ENCODE results near the gene SLC2A13.
"Not testable (repeated sequence)": the region's sequence is repeated elsewhere in the genome, so short reads cannot be mapped to it uniquely, and the experiment has no call there.

The SLC2A13 gene

GRCh38 chr12:39780411-39780912, 325.4 kb downstream of the SLC2A13 start:
- FAIRE-seq = no peak

GRCh38 chr12:39779768-39780340, 326.0 kb downstream of the SLC2A13 start:
- no peak for DNase-seq (ENCODE audit: insufficient read length, low spot score)
- FAIRE-seq = no peak

More at GRCh38 chr12:39780411-39780912, 325.4 kb downstream of the SLC2A13 start:
- no peak for DNase-seq (ENCODE audit: insufficient read length, low spot score)

GRCh38 chr12:39777465-39777864, 328.4 kb downstream of the SLC2A13 start:
- FAIRE-seq = no peak
- no peak for DNase-seq (ENCODE audit: insufficient read length, low spot score)

GRCh38 chr12:39773266-39773665, 332.6 kb downstream of the SLC2A13 start:
- no peak for FAIRE-seq
- DNase-seq (ENCODE audit: insufficient read length, low spot score) = no peak

GRCh38 chr12:39772821-39773259, 333.0 kb downstream of the SLC2A13 start:
- FAIRE-seq = no peak
- no peak for DNase-seq (ENCODE audit: insufficient read length, low spot score)

GRCh38 chr12:39771456-39771855, 334.4 kb downstream of the SLC2A13 start:
- DNase-seq (ENCODE audit: insufficient read length, low spot score) (no peak), FAIRE-seq (no peak)

- FAIRE-seq = no peak
- DNase-seq (ENCODE audit: insufficient read length, low spot score) = no peak
Observed at GRCh38 chr12:39764944-39765560, 340.8 kb downstream of the SLC2A13 start.

GRCh38 chr12:39763890-39764169, 342.1 kb downstream of the SLC2A13 start:
- FAIRE-seq (no peak), DNase-seq (ENCODE audit: insufficient read length, low spot score) (no peak)

- FAIRE-seq (no peak), DNase-seq (ENCODE audit: insufficient read length, low spot score) (no peak)
Observed at GRCh38 chr12:39763071-39763889, 342.6 kb downstream of the SLC2A13 start.

- no peak for DNase-seq (ENCODE audit: insufficient read length, low spot score)
- FAIRE-seq = no peak
Observed at GRCh38 chr12:39755478-39755877, 350.4 kb downstream of the SLC2A13 start.

- no peak for FAIRE-seq
- DNase-seq (ENCODE audit: insufficient read length, low spot score) = no peak
Observed at GRCh38 chr12:39752482-39753137, 353.3 kb downstream of the SLC2A13 start.

GRCh38 chr12:39746151-39746550, 359.7 kb downstream of the SLC2A13 start:
- not testable (repeated sequence) for DNase-seq (ENCODE audit: insufficient read length, low spot score)

GRCh38 chr12:39743655-39744054, 362.2 kb downstream of the SLC2A13 start:
- no peak for DNase-seq (ENCODE audit: insufficient read length, low spot score)
- no peak for FAIRE-seq

More at GRCh38 chr12:39746151-39746550, 359.7 kb downstream of the SLC2A13 start:
- not testable (repeated sequence) for FAIRE-seq

GRCh38 chr12:39736406-39736805, 369.5 kb downstream of the SLC2A13 start:
- no peak for DNase-seq (ENCODE audit: insufficient read length, low spot score)
- FAIRE-seq = no peak

GRCh38 chr12:39723831-39724230, 382.1 kb downstream of the SLC2A13 start:
- DNase-seq (ENCODE audit: insufficient read length, low spot score) (no peak), FAIRE-seq (no peak)

GRCh38 chr12:39722504-39722903, 383.4 kb downstream of the SLC2A13 start:
- FAIRE-seq (no peak), DNase-seq (ENCODE audit: insufficient read length, low spot score) (no peak)

GRCh38 chr12:39713552-39713951, 392.3 kb downstream of the SLC2A13 start:
- DNase-seq (ENCODE audit: insufficient read length, low spot score) = no peak
- no peak for FAIRE-seq

GRCh38 chr12:39712334-39712733, 393.5 kb downstream of the SLC2A13 start:
- no peak for DNase-seq (ENCODE audit: insufficient read length, low spot score)
- FAIRE-seq = no peak

All from GM19239 (cell line).